Stimulated activated CD4-positive, alpha-beta T cell treated with anti-CD3 and anti-CD28 coated beads, TNF-alpha, amount 100 ng/mL, for 24 hours (primary cell): Measurements from ENCODE around the gene SH3RF1.
"Not testable (repeated sequence)": the region's sequence is repeated elsewhere in the genome, so short reads cannot be mapped to it uniquely, and the experiment has no call there.

ENCODE experiments used
- DNase-seq, 3 experiments: peaks; one replicate each; pipeline ENCODE4 v3.0.0-alpha.2; 2020; ENCODE audit warnings: low read depth in 3 of 3

Gene SH3RF1

GRCh38 chr4:169226565-169226964 is 44.2 kb downstream of the SH3RF1 start:
- DNase-seq = no peak

- no peak for DNase-seq
Measured at GRCh38 chr4:169225812-169226211, 44.9 kb downstream of the SH3RF1 start.

- no peak for DNase-seq
Measured at GRCh38 chr4:169225058-169225751, 45.6 kb downstream of the SH3RF1 start.

GRCh38 chr4:169222761-169223160 is 48.0 kb downstream of the SH3RF1 start:
- no peak for DNase-seq

GRCh38 chr4:169221662-169222061 is 49.1 kb downstream of the SH3RF1 start:
- no peak for DNase-seq

- DNase-seq = no peak
Measured at GRCh38 chr4:169220854-169221411, 49.8 kb downstream of the SH3RF1 start.

GRCh38 chr4:169220447-169220846 is 50.3 kb downstream of the SH3RF1 start:
- no peak for DNase-seq

GRCh38 chr4:169219440-169219839 is 51.3 kb downstream of the SH3RF1 start:
- DNase-seq = no peak

- DNase-seq = no peak
Measured at GRCh38 chr4:169215656-169216055, 55.1 kb downstream of the SH3RF1 start.

- DNase-seq = no peak
Measured at GRCh38 chr4:169212981-169213380, 57.8 kb downstream of the SH3RF1 start.

GRCh38 chr4:169210504-169211118 is 60.1 kb downstream of the SH3RF1 start:
- no peak for DNase-seq

- DNase-seq = no peak
Measured at GRCh38 chr4:169209388-169209883, 61.3 kb downstream of the SH3RF1 start.

GRCh38 chr4:169208516-169208915 is 62.2 kb downstream of the SH3RF1 start:
- DNase-seq = no peak

GRCh38 chr4:169208090-169208455 is 62.7 kb downstream of the SH3RF1 start:
- no peak for DNase-seq

- no peak for DNase-seq
Measured at GRCh38 chr4:169207436-169208089, 63.2 kb downstream of the SH3RF1 start.

GRCh38 chr4:169205744-169206080 is 65.0 kb downstream of the SH3RF1 start:
- DNase-seq = no peak

GRCh38 chr4:169205075-169205743 is 65.5 kb downstream of the SH3RF1 start:
- no peak for DNase-seq

GRCh38 chr4:169203891-169204290 is 66.9 kb downstream of the SH3RF1 start:
- DNase-seq = no peak

GRCh38 chr4:169203278-169203677 is 67.5 kb downstream of the SH3RF1 start:
- not testable (repeated sequence) for DNase-seq

GRCh38 chr4:169202878-169203277 is 67.9 kb downstream of the SH3RF1 start:
- no peak for DNase-seq

- no peak for DNase-seq
Measured at GRCh38 chr4:169202145-169202699, 68.5 kb downstream of the SH3RF1 start.
